Vagina (tissue), 2 donors: Measurements from ENCODE around the gene LMTK3. TPM values are rescaled to one million over a fixed set of nuclear protein-coding genes. Genes with fewer than 3 reads are reported as not detected.
"Not testable (repeated sequence)": the region's sequence is repeated elsewhere in the genome, so short reads cannot be mapped to it uniquely, and the experiment has no call there.

Experiments
- DNase-seq, 2 donors: peaks; one replicate each; pipeline ENCODE4 v3.0.0-alpha.2; 2017; ENCODE audit errors: extremely low spot score in 2 of 2
- H3K27ac ChIP-seq: fragments of 200-600 bp; sonication (generic); one replicate; pipeline ENCODE4 v1.5.1; 2019
- H3K27me3 ChIP-seq: fragments of 200-600 bp; sonication (generic); one replicate; pipeline ENCODE4 v1.5.1; 2019
- H3K36me3 ChIP-seq, 2 donors: fragments of 200-600 bp; sonication (generic); one replicate each; pipeline ENCODE4 v1.5.1; 2017 to 2019
- H3K4me1 ChIP-seq: fragments of 200-600 bp; sonication (generic); one replicate; pipeline ENCODE4 v1.5.1; 2019
- H3K4me3 ChIP-seq, 2 donors: fragments of 200-600 bp; sonication (generic); 1 replicate in 1 of 2; 2 replicates in 1 of 2; pipeline ENCODE4 v1.5.1; 2016 to 2019
- H3K9me3 ChIP-seq: fragments of 200-600 bp; sonication (generic); one replicate; pipeline ENCODE4 v1.5.1; 2019
- POLR2A ChIP-seq, 2 donors: fragments of 450-650 bp; IDR thresholded peaks; one replicate each; pipeline ENCODE4 v1.6.1; 2017; ENCODE audit warnings: antibody characterized with exemption in 2 of 2, mild to moderate bottlenecking in 2 of 2, moderate library complexity in 2 of 2
- POLR2AphosphoS5 ChIP-seq, 2 donors: sonication (generic); formaldehyde crosslinking; IDR thresholded peaks; one replicate each; pipeline ENCODE4 v1.9.0; 2017; ENCODE audit warnings: antibody characterized with exemption in 2 of 2, mild to moderate bottlenecking in 2 of 2, low read depth in 1 of 2; ENCODE audit not compliant: insufficient read depth in 1 of 2
- intact Hi-C: fragments of 100-400 bp; cut with DNase I; formaldehyde crosslinking; loops from one replicate; pipeline ENCODE4 v1.15.1; 2023
- total RNA-seq: library from RNA; depleted of rRNA; stranded (reverse); fragments of >200 nt; gene quantifications from one replicate; pipeline ENCODE4 v1.2.3, GENCODE V29; 2016
- TF ChIP-seq, protein P1 (sequence below), 3 experiments: fragments of 450-650 bp in 2 of 3; fragments of 200-600 bp in 1 of 3; sonication (generic) in 1 of 3; IDR thresholded peaks; one replicate each; pipeline ENCODE4 v1.5.1; 2017 to 2019; ENCODE audit warnings: antibody characterized with exemption in 3 of 3, mild to moderate bottlenecking in 2 of 3, moderate library complexity in 2 of 3

Gene LMTK3
- total RNA-seq, 1 donor from 2014 or later, result 1.7 TPM

GRCh38 chr19:48524732-48525131 is 13.1 kb upstream of the LMTK3 start:
- Histone ChIP-seq H3K27ac (no peak overlapping the region), H3K4me1 (no peaks in the 10 kb centered on the region), H3K27me3 (no peaks in the 10 kb centered on the region), H3K4me3 (no peak overlapping the region), H3K9me3 (peaks cover 8% of the 10 kb centered on the region), H3K36me3 (no peaks in the 10 kb centered on the region)
- DNase-seq, result no peak
- intact Hi-C loops, result no loop called here
- TF ChIP-seq, protein P1, sequence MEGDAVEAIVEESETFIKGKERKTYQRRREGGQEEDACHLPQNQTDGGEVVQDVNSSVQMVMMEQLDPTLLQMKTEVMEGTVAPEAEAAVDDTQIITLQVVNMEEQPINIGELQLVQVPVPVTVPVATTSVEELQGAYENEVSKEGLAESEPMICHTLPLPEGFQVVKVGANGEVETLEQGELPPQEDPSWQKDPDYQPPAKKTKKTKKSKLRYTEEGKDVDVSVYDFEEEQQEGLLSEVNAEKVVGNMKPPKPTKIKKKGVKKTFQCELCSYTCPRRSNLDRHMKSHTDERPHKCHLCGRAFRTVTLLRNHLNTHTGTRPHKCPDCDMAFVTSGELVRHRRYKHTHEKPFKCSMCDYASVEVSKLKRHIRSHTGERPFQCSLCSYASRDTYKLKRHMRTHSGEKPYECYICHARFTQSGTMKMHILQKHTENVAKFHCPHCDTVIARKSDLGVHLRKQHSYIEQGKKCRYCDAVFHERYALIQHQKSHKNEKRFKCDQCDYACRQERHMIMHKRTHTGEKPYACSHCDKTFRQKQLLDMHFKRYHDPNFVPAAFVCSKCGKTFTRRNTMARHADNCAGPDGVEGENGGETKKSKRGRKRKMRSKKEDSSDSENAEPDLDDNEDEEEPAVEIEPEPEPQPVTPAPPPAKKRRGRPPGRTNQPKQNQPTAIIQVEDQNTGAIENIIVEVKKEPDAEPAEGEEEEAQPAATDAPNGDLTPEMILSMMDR (IDR thresholded peaks at IDR 0.05), result no peak
- no peak for TF ChIP-seq POLR2AphosphoS5 (IDR thresholded peaks at IDR 0.05; ENCODE audit: insufficient read depth in 1 of 2, low read depth in 1 of 2)
- no peak for TF ChIP-seq POLR2A (IDR thresholded peaks at IDR 0.05)

DNA sequence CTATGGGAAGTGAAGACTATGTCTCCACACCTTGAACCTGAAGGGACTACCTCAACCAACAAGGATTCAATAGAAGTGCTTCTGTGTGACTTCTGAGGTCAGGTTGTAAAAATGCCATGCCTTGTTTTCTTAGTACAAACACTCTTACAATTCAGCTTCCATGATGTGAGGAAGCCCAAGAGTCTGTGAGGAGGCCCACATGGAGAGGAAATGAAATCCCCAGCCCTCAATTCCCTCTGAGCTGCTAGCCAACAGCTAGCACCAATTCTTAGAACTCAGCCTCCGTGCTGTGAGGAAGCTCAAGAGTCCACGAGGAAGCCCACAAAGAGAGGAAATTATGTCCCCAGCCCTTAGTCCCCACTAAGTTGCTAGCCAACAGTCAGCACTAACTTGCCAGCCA is 12.6 kb upstream of the LMTK3 start:
- H3K9me3 ChIP-seq, result peaks cover 8% of the 10 kb centered on the region
- no peaks in the 10 kb centered on the region for H3K36me3 ChIP-seq
- no peaks in the 10 kb centered on the region for H3K27me3 ChIP-seq
- no peak for DNase-seq
- intact Hi-C loops, result no loop called here
- H3K27ac ChIP-seq, result no peak overlapping the region
- H3K4me1 ChIP-seq, result no peaks in the 10 kb centered on the region
- no peak overlapping the region for H3K4me3 ChIP-seq
- TF ChIP-seq, protein P1 (IDR thresholded peaks at IDR 0.05), result no peak
- no peak for TF ChIP-seq POLR2A (IDR thresholded peaks at IDR 0.05)
- TF ChIP-seq POLR2AphosphoS5 (IDR thresholded peaks at IDR 0.05; ENCODE audit: insufficient read depth in 1 of 2, low read depth in 1 of 2), result no peak

DNA sequence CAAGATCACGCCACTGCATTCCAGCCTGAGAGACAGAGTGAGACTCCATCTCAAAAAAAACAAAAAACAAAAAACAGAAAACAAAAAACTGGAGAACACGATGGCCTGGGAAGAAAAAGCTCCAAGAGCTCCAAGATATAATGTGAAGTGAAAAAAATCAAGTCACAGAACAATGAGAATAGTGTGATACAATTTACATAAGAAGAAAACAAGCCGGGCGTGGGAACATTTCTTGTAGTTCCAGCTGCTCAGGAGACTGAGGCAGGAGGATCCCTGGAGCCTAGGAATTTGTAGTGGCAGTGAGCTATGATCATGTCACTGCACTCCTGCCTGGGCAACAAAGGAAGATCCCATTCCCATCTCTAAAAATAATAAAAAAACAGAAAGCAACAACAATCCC is 8.5 kb upstream of the LMTK3 start:
- DNase-seq, result no peak
- no peaks in the 10 kb centered on the region for H3K27me3 ChIP-seq
- TF ChIP-seq POLR2A (IDR thresholded peaks at IDR 0.05) (no peak), POLR2AphosphoS5 (IDR thresholded peaks at IDR 0.05; ENCODE audit: insufficient read depth in 1 of 2, low read depth in 1 of 2) (no peak)
- TF ChIP-seq, protein P1 (IDR thresholded peaks at IDR 0.05), result no peak
- no peaks in the 10 kb centered on the region for H3K36me3 ChIP-seq
- intact Hi-C loops, result no loop called here
- no peaks in the 10 kb centered on the region for H3K4me1 ChIP-seq
- H3K27ac ChIP-seq, result no peak overlapping the region
- no peak overlapping the region for H3K4me3 ChIP-seq
- H3K9me3 ChIP-seq, result no peaks in the 10 kb centered on the region

DNA sequence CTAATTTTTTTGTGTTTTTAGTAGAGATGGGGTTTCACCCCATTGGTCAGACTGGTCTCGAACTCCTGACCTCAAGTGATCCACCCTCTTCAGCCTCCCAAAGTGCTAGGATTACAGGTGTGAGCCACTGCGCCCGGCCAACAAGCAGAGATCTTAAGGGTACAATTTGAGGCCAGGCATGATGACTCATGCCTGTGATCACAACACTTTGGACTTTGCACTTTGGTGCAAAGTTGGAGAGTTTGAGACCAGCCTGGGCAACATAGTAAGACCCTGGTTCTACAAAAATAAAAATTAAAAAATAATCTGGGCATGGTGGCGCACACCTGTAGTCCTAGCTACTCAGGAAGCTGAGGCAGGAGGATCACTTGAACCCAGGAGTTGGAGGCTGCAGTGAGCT is 7.8 kb upstream of the LMTK3 start:
- H3K36me3 ChIP-seq, H3K27me3 ChIP-seq, intact Hi-C loops, DNase-seq, H3K4me1 ChIP-seq, H3K9me3 ChIP-seq, H3K4me3 ChIP-seq, H3K27ac ChIP-seq: not testable (repeated sequence)

GRCh38 chr19:48518207-48518606 is 6.6 kb upstream of the LMTK3 start:
- Histone ChIP-seq H3K27ac (no peak overlapping the region), H3K4me3 (no peak overlapping the region), H3K36me3 (no peaks in the 10 kb centered on the region), H3K4me1 (peaks cover 8% of the 10 kb centered on the region), H3K9me3 (no peaks in the 10 kb centered on the region), H3K27me3 (no peaks in the 10 kb centered on the region)
- no peak for DNase-seq
- intact Hi-C loops, result no loop called here
- TF ChIP-seq POLR2AphosphoS5 (IDR thresholded peaks at IDR 0.05; ENCODE audit: insufficient read depth in 1 of 2, low read depth in 1 of 2), result no peak
- TF ChIP-seq POLR2A (IDR thresholded peaks at IDR 0.05), result no peak

DNA sequence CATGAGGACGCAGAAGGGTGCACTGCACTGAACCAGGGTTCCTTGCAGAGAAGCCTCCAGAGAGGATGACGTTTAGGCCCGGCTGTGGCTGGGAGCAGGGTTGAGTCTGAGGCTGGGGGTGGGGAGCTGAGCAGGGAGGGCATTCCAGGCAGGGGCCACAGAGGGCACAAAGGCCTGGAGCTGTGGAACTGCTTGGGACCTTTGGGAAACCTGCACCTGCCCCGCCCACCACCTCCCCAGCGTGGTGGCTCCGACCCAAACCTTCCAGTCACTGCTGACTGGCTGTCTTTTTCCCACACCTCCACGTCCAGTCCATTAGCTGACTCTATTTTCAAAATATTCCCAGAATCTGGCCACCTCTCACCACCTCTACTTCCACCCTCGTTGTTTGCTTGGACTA is 4.9 kb upstream of the LMTK3 start:
- intact Hi-C loops, result no loop called here
- H3K4me3 ChIP-seq, result no peak overlapping the region
- no peak for TF ChIP-seq POLR2AphosphoS5 (IDR thresholded peaks at IDR 0.05; ENCODE audit: insufficient read depth in 1 of 2, low read depth in 1 of 2)
- no peaks in the 10 kb centered on the region for H3K36me3 ChIP-seq
- no peaks in the 10 kb centered on the region for H3K9me3 ChIP-seq
- peaks cover 8% of the 10 kb centered on the region for H3K4me1 ChIP-seq
- peaks cover under 1% of the 10 kb centered on the region for H3K27me3 ChIP-seq
- DNase-seq, result no peak
- no peak overlapping the region for H3K27ac ChIP-seq

- Histone ChIP-seq H3K27ac (no peak overlapping the region), H3K9me3 (no peaks in the 10 kb centered on the region), H3K36me3 (no peaks in the 10 kb centered on the region), H3K4me3 (no peak overlapping the region), H3K27me3 (peaks cover 4% of the 10 kb centered on the region), H3K4me1 (peaks cover 18% of the 10 kb centered on the region)
- no peak for DNase-seq
- no peak for TF ChIP-seq POLR2A (IDR thresholded peaks at IDR 0.05)
- TF ChIP-seq POLR2AphosphoS5 (IDR thresholded peaks at IDR 0.05; ENCODE audit: insufficient read depth in 1 of 2, low read depth in 1 of 2), result no peak
- TF ChIP-seq, protein P1 (IDR thresholded peaks at IDR 0.05), result no peak
- intact Hi-C loops, result no loop called here
Measured at GRCh38 chr19:48514123-48514458, 2.5 kb upstream of the LMTK3 start.
